Ascending aorta (tissue), 2 donors: ENCODE measurements around the gene ATP6V0C. TPM values are rescaled to one million over a fixed set of nuclear protein-coding genes. Genes with fewer than 3 reads are reported as not detected.

Source experiments
- DNase-seq, 2 donors: peaks; one replicate each; pipeline ENCODE4 v3.0.0-alpha.2; 2019; ENCODE audit warnings: low spot score in 2 of 2
- H3K27ac ChIP-seq, 2 donors: fragments of 200-600 bp; sonication (generic); one replicate each; pipeline ENCODE4 v1.5.1; 2016 to 2017; ENCODE audit warnings: mild to moderate bottlenecking in 1 of 2
- H3K27me3 ChIP-seq: fragments of 200-600 bp; sonication (generic); one replicate; pipeline ENCODE4 v1.5.1; 2017
- H3K36me3 ChIP-seq, 2 donors: fragments of 200-600 bp; sonication (generic); one replicate each; pipeline ENCODE4 v1.5.1; 2016
- H3K4me1 ChIP-seq, 2 donors: fragments of 200-600 bp; sonication (generic); one replicate each; pipeline ENCODE4 v1.5.1; 2016 to 2017; ENCODE audit warnings: mild to moderate bottlenecking in 1 of 2
- H3K4me3 ChIP-seq, 2 donors: fragments of 200-600 bp; sonication (generic); one replicate each; pipeline ENCODE4 v1.5.1; 2016 to 2017; ENCODE audit warnings: mild to moderate bottlenecking in 1 of 2
- H3K9me3 ChIP-seq, 2 donors: fragments of 200-600 bp; sonication (generic); one replicate each; pipeline ENCODE4 v1.5.1; 2016
- intact Hi-C: fragments of 100-400 bp; cut with DNase I; formaldehyde crosslinking; loops from one replicate; pipeline ENCODE4 v1.15.1; 2023
- total RNA-seq: library from RNA; depleted of rRNA; stranded (reverse); fragments of >200 nt; gene quantifications from one replicate; pipeline ENCODE4 v1.1.0, GENCODE V29; 2016
- TF ChIP-seq, protein P1 (sequence below), 3 experiments: fragments of 200-600 bp in 2 of 3; fragments of 450-650 bp in 1 of 3; sonication (generic) in 2 of 3; IDR thresholded peaks; one replicate each; pipeline ENCODE4 v1.5.1; 2016 to 2019; ENCODE audit warnings: antibody characterized with exemption in 3 of 3, mild to moderate bottlenecking in 1 of 3, moderate library complexity in 1 of 3

The ATP6V0C gene
- total RNA-seq: 91.9 TPM

GRCh38 chr16:2513405-2514332, at the start of gene ATP6V0C:
TSS of gene ATP6V0C (plus strand) at chr16:2513952. CDS start at chr16:2514104, 152 bp downstream.
- peaks cover 12 to 42% of the 10 kb centered on the region in 2 donors for H3K4me1 ChIP-seq
- intact Hi-C loops: loop anchor here (2.0 to 10.0 kb wide), 5 partner anchors 19 to 549 kb away; partner anchors contain the start of genes ELOB, RNF151, RNPS1 and RPS2
- TF ChIP-seq, protein P1, sequence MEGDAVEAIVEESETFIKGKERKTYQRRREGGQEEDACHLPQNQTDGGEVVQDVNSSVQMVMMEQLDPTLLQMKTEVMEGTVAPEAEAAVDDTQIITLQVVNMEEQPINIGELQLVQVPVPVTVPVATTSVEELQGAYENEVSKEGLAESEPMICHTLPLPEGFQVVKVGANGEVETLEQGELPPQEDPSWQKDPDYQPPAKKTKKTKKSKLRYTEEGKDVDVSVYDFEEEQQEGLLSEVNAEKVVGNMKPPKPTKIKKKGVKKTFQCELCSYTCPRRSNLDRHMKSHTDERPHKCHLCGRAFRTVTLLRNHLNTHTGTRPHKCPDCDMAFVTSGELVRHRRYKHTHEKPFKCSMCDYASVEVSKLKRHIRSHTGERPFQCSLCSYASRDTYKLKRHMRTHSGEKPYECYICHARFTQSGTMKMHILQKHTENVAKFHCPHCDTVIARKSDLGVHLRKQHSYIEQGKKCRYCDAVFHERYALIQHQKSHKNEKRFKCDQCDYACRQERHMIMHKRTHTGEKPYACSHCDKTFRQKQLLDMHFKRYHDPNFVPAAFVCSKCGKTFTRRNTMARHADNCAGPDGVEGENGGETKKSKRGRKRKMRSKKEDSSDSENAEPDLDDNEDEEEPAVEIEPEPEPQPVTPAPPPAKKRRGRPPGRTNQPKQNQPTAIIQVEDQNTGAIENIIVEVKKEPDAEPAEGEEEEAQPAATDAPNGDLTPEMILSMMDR (IDR thresholded peaks at IDR 0.05): no peak

DNA sequence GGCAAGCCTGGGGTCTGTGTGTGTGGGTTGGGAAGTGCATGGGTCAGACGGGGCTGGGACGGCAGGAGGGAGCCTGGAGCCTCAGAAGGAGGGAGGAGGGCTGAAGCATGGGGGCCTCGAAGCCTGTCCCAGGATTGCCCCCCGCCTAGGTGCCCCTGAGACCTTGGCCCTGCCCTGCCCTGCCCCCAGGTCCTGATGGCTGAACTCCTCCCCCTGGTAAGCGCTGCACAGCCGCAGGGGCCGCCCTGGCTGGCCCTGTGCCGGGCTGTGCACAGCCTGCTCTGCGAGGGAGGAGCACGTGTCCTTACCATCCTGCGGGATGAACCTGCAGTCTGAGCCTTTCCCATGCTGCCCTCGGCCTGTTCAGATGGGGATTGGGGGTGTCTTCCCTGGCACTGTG, 49.4 kb upstream of the ATP6V0C start:
- no peak for DNase-seq
- intact Hi-C loops: no loop called here
- Histone ChIP-seq H3K4me1 (peaks cover 3 to 23% of the 10 kb centered on the region in 2 donors), H3K27ac (no peak overlapping the region), H3K4me3 (no peak overlapping the region), H3K9me3 (no peaks in the 10 kb centered on the region), H3K27me3 (no peaks in the 10 kb centered on the region), H3K36me3 (no peaks in the 10 kb centered on the region)
- TF ChIP-seq, protein P1 (IDR thresholded peaks at IDR 0.05): no peak

More at GRCh38 chr16:2513405-2514332, at the start of gene ATP6V0C:
- peak; percentile 74 to 95 for DNase-seq
- peak within 1 kb of the TSS; percentile 96 to 97 for H3K27ac ChIP-seq
- no peaks in the 10 kb centered on the region for H3K27me3 ChIP-seq
- peaks cover 0 to 1% of the 10 kb centered on the region in 2 donors for H3K36me3 ChIP-seq
- no peaks in the 10 kb centered on the region for H3K9me3 ChIP-seq
- peak within 1 kb of the TSS; percentile 81 to 98 for H3K4me3 ChIP-seq

GRCh38 chr16:2465653-2466415, 47.9 kb upstream of the ATP6V0C start:
- no peaks in the 10 kb centered on the region for H3K27me3 ChIP-seq
- H3K4me1 ChIP-seq: peaks cover 3 to 16% of the 10 kb centered on the region in 2 donors
- no peaks in the 10 kb centered on the region for H3K36me3 ChIP-seq
- H3K27ac ChIP-seq: no peak overlapping the region
- intact Hi-C loops: no loop called here
- TF ChIP-seq, protein P1 (IDR thresholded peaks at IDR 0.05): no peak
- no peaks in the 10 kb centered on the region for H3K9me3 ChIP-seq
- no peak for DNase-seq
- no peak overlapping the region for H3K4me3 ChIP-seq

DNA sequence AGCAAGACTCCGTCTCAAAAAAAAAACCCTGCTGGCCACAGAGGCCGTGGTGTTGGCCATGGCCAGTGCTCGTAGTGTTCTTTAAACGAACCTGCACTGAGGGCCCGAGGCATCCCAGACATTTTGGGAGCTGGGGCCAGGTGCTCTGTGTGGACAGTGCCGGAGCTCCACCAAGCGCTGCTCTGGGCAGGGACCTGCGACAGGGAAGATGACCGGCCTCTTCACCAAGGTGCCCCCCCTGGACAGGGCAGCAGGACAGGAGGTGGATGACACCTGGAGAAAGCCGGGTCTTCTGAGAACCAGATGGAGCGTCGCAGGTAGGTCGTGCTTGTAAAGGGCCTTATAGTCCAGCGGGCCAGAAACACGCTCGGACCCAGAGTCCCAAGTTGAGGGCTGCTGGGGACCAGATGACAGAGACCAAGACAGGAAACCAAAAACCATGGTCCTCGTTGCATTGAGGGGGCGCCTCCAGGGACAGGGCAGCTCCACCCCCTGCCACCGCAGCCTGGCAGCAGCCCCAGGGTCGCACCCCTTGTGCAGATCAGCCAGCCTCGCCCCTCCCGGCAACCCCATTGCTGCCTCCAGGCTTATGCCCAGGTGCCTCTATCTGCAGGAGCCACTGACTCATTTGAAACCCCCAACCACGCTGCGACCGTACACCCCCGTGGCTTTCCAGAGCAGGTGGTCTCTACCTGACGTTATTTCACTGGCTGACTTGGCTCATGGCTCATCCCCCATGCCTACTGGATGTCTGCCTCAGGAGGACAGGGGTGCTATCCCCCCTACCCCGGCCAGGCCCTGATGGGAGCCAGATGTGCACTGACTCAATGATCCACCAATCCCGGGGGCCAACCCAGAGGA, 46.9 kb upstream of the ATP6V0C start:
- Histone ChIP-seq H3K4me3 (peak overlapping the region; percentile 66 to 70), H3K27me3 (peaks cover 5% of the 10 kb centered on the region), H3K36me3 (no peaks in the 10 kb centered on the region), H3K9me3 (no peaks in the 10 kb centered on the region), H3K4me1 (peaks cover 8 to 26% of the 10 kb centered on the region in 2 donors), H3K27ac (no peak overlapping the region)
- intact Hi-C loops: no loop called here
- TF ChIP-seq, protein P1 (IDR thresholded peaks at IDR 0.05): no peak
- DNase-seq: no peak
